HEK293T (cell line): ENCODE results near the gene ERVW-1.

Experiments
- BHLHE40 ChIP-seq: fragments of 450-650 bp; IDR thresholded peaks from 2 replicates; pipeline ENCODE4 v1.6.1; 2016; ENCODE audit warnings: mild to moderate bottlenecking, moderate library complexity, borderline replicate concordance
- ELF4 ChIP-seq: fragments of 450-650 bp; IDR thresholded peaks from 2 replicates; pipeline ENCODE4 v1.6.1; 2017; ENCODE audit warnings: antibody characterized with exemption
- FOXA1 ChIP-seq: fragments of 450-650 bp; IDR thresholded peaks from 2 replicates; pipeline ENCODE4 v1.6.1; 2016; ENCODE audit warnings: mild to moderate bottlenecking
- FOXK2 ChIP-seq: fragments of 450-650 bp; IDR thresholded peaks from 2 replicates; pipeline ENCODE4 v1.6.1; 2016; ENCODE audit warnings: mild to moderate bottlenecking
- FOXM1 ChIP-seq: fragments of 450-650 bp; IDR thresholded peaks from 2 replicates; pipeline ENCODE4 v1.6.1; 2017; ENCODE audit warnings: mild to moderate bottlenecking, borderline replicate concordance
- LEF1 ChIP-seq: fragments of 450-650 bp; IDR thresholded peaks from 2 replicates; pipeline ENCODE4 v1.6.1; 2017; ENCODE audit warnings: mild to moderate bottlenecking, borderline replicate concordance
- SP1 ChIP-seq: fragments of 450-650 bp; IDR thresholded peaks from 2 replicates; pipeline ENCODE4 v1.6.1; 2017
- ZNF384 ChIP-seq: fragments of 450-650 bp; IDR thresholded peaks from 2 replicates; pipeline ENCODE4 v1.6.1; 2016

DNA sequence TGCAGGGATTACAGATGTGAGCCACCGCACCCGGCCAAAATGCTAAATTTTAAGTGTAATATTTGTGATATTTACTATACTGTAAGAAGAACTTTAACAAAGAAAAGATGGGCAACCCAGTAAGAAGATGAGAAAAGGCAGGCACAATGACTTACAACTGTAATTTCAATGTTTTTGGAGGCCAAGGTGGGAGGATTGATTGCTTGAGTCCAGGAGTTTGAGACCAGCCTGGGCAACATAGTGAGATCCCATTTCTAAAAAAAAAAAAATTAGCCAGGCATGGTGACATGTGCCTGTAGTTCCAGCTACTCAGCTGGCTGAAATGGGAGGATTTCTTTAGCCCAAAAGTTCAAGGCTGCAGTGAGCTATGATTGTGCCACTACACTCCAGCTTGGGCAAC, 42.2 kb downstream of the ERVW-1 start:
- TF ChIP-seq ZNF384 (no peak), FOXM1 (no peak), FOXK2 (no peak), BHLHE40 (no peak), SP1 (no peak), FOXA1 (no peak), LEF1 (no peak), ELF4 (no peak)
